GM12873 (cell line): ENCODE data around the gene NEDD4.

ENCODE experiments used
- TF ChIP-seq, protein P1 (sequence below): IDR thresholded peaks from 2 replicates; pipeline ENCODE4 v1.5.1; 2012; ENCODE audit warnings: low read depth, mild to moderate bottlenecking, moderate library complexity, low read length, control low read depth; ENCODE audit not compliant: insufficient read depth; ENCODE audit errors: missing control alignments

NEDD4 gene

DNA sequence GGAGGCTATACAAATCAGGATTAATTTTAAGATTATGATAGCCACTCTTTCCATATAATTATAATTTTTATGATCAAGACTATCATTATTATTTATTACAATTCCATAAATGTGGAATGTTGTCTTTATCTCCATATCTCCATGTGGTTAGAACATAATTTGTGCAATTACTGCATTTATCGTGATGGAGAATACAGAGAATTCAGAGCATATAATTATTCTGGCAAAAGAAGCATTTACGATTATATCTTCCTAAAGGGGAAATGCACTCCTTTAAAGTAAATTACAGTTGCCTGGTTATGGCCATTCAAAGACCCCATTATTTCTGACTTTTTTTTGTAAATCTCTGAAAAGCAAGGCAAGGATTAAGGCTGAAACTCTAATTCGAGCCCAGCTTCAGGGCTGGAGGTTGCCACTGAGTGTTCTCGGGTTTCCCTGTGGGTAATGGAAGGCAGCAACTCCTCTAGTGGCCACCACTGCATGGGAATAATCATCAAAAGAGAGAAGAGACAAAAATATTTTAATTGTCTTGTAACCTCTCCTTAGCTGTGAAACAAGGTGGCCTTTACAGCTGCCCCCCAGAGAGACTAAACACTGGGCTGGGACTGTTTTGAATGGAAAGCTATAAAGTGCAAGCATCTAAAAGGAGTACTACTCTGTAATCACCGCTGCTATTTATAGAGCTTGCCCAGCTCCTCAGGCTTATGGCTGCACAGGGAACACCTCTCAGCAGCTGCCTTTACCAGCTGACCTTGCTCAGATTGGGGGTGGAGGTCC is 190.6 kb downstream of the NEDD4 start:
- TF ChIP-seq, protein P1, sequence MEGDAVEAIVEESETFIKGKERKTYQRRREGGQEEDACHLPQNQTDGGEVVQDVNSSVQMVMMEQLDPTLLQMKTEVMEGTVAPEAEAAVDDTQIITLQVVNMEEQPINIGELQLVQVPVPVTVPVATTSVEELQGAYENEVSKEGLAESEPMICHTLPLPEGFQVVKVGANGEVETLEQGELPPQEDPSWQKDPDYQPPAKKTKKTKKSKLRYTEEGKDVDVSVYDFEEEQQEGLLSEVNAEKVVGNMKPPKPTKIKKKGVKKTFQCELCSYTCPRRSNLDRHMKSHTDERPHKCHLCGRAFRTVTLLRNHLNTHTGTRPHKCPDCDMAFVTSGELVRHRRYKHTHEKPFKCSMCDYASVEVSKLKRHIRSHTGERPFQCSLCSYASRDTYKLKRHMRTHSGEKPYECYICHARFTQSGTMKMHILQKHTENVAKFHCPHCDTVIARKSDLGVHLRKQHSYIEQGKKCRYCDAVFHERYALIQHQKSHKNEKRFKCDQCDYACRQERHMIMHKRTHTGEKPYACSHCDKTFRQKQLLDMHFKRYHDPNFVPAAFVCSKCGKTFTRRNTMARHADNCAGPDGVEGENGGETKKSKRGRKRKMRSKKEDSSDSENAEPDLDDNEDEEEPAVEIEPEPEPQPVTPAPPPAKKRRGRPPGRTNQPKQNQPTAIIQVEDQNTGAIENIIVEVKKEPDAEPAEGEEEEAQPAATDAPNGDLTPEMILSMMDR = no peak

DNA sequence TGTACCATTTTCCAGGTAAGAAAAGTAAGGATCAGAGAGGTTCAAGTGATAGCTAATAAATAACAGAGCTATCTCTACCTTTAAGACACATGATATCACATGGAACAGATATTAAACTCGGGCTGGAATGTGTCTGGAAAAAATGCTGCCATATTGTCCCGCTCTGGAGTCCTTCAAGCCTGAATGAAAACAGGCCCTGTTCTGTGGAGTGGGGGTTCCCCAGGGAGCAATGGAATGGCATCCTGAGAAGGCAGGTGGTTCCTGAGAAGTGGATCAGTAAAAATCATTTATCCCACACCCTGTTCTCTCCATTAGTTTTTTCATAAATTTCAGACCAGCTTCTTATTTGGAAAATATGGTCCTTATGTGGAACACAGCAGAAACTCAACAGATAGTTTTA is 193.2 kb downstream of the NEDD4 start:
- TF ChIP-seq, protein P1 = no peak

DNA sequence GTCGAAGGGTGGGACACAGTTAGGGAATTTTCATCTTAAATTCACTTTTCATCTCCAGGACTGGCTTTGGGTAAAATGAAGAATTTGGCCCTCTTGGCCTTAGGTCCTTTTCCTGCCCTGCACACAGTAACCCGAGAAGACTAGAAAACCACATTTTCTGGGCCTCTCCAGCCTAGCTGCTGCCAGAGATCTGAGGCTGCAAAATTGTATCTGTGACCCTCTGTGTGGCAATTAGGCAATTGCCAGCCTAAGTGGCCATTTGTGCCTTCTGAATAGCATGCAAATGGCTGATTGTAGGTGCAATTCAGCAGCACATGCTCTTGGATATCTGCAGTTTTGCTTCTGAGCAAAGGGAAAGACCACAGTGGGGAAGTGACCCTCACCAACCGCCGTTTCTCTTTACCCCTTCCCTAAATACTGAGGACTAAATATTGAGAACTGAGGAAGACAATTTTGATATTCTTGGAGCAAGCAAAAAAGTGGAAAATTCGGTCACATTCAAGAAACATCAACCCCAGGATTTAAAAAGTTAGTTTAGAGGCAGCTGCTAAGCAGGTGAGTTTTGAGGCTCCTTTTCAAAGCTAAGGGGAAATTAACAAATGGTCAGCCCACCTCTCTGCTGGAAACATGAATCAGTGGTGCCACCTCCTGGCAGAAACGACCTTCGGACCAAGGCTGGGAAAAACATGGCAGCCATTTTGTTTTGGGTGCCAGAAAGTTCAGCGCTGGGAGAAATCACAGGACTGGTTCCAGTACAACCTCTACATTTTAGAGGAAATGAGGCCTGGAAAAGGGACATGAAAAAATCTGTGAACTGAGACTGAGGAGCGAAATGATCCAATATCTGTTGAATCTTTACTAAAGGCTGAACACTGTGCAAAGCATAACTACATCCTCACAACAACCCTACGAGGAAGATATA is 193.9 kb downstream of the NEDD4 start:
- TF ChIP-seq, protein P1 = peak; percentile 67

DNA sequence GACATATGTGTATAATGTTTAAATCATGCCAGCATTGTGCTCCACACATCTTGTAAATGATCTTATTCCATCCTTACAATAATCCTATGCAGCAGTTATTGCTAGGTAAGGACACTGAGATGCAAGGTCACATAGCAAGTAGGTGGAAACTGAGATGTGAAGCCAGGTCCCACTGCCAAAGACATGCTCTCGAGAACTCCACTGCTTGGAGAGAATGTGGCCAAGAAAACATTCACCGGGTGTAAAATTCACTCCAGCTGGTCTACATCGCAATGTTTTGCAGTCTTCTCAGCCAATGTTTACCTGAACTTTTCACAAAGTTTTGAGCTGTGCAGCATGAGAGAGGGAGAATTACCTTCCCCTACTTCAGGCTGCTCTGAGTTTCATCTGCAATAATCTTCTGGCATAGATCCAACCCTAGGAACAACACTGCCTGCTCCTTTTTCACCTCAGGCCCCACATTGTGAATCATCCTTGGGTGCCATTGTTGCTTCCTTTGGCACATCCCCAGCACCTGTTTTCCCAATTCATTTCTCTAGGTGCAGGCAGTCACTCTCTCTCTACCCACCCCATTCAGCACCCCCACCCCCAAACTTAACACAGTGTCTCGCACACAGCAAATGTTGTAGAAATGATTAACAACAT is 197.0 kb downstream of the NEDD4 start:
- TF ChIP-seq, protein P1 = no peak

DNA sequence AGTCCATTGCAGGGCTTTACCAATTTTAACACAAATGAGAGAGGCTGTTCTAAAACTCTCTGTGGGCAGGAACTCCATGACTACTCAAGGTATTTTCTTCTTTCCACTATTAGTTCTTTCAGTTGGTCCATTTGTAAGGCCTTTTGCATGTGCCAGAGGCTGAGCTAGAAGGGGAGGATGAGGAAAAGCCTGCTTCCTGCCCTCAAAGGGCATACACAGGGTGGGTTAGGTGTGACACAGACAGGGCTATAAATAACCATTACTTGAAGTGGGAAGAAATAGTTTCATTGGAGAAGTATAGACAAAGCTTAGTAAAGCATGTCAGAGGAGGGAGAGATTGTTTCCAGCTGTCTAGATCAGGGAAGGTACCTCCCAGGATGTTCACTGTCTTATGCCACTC is 198.4 kb downstream of the NEDD4 start:
- TF ChIP-seq, protein P1 = no peak

DNA sequence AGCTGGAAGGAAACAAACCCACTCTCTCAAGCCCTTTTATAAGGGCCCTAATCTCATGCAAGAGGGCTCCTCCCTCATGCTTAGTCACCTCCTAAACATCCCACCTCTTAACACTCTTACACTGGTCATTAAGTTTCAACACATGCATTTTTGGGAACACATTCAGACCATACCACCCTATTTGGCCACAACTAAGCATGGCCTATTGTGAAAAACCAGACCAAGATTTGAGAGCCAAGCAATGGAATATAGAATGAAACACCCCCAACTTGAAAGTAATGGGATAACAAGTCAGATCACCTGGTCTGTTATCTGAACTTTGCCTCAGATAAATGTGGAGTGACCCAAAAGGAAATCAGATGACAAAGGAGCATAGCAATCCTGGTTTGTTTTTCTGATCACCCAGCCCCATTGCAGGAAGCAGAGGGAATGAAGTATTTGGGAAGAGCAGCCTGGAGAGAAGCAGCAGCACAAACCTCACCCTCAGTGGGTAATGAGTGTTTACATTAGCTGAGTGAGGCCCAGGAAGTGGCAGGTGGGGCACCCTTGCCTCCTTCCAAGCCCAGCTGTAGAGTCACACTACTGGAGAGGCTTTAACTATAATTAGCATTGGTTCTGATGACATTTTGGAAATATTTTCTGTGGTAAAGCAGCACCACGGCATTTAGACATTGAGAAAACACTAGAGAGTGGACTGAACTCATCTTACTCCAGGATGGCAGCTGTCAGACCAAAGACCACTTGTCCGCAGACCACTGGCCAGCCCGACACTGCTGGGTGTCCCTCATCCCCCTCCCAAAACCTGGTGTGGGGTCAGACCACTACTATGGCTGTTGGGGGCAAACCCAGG is 201.6 kb downstream of the NEDD4 start:
- TF ChIP-seq, protein P1 = no peak
